PC-9 (cell line): ENCODE measurements around the gene WDFY1. TPM values are rescaled to one million over a fixed set of nuclear protein-coding genes. Genes with fewer than 3 reads are reported as not detected.

Experiments used
- BruUV-seq: library from RNA; stranded (reverse); fragments of 400-500 nt; replicated peaks from 2 replicates; lab custom pipeline; 2021; lab: Mats Ljungman, UMichigan
- CTCF ChIA-PET: fragments of 300-600 bp; sonication (Branson Sonifier 250); formaldehyde crosslinking; loops from one replicate; lab custom pipeline; 2022; ENCODE audit warnings: antibody characterized with exemption; lab: Charles Lee
- POLR2A ChIA-PET: fragments of 300-600 bp; sonication (Branson Sonifier 250); formaldehyde crosslinking; loops from one replicate; lab custom pipeline; 2022; ENCODE audit warnings: antibody characterized with exemption; ENCODE audit not compliant: unreplicated experiment; lab: Charles Lee
- DNase-seq, 2 experiments: peaks; one replicate each; pipeline versions ENCODE4 v3.0.0 to v3.0.0-alpha.2; 2015 to 2022; ENCODE audit warnings: mixed read lengths in 1 of 2
- H2AFZ ChIP-seq: fragments of 200-600 bp; sonication (generic); 2 replicates; pipeline ENCODE4 v1.8.1; 2017; ENCODE audit warnings: antibody characterized with exemption
- H3F3A ChIP-seq: fragments of 200-600 bp; sonication (generic); 2 replicates; pipeline ENCODE4 v1.8.1; 2017; ENCODE audit warnings: antibody characterized with exemption, mild to moderate bottlenecking, low read depth; ENCODE audit not compliant: insufficient read depth
- H3K27ac ChIP-seq: fragments of 200-600 bp; sonication (generic); 2 replicates; pipeline ENCODE4 v1.6.1; 2016; ENCODE audit warnings: mixed run types
- H3K27me3 ChIP-seq: fragments of 200-600 bp; sonication (generic); 2 replicates; pipeline ENCODE4 v1.6.1; 2016; ENCODE audit warnings: low read depth, mixed run types; ENCODE audit not compliant: insufficient read depth
- H3K36me3 ChIP-seq: fragments of 200-600 bp; sonication (generic); 2 replicates; pipeline ENCODE4 v1.6.1; 2016; ENCODE audit warnings: low read depth, mixed run types
- H3K4me1 ChIP-seq: fragments of 200-600 bp; sonication (generic); replicated peaks from 2 replicates; pipeline ENCODE4 v1.6.1; 2016; ENCODE audit warnings: mixed run types; ENCODE audit not compliant: insufficient read depth
- H3K4me2 ChIP-seq: fragments of 200-600 bp; sonication (generic); 2 replicates; pipeline ENCODE4 v1.6.1; 2017; ENCODE audit warnings: mixed run types
- H3K4me3 ChIP-seq: fragments of 200-600 bp; sonication (generic); 2 replicates; pipeline ENCODE4 v1.6.1; 2016; ENCODE audit warnings: mixed run types
- H3K79me2 ChIP-seq: fragments of 200-600 bp; sonication (generic); 2 replicates; pipeline ENCODE4 v1.6.1; 2017; ENCODE audit warnings: low read depth, mixed run types
- H3K9me2 ChIP-seq: fragments of 200-600 bp; sonication (generic); 2 replicates; pipeline ENCODE4 v1.8.1; 2017; ENCODE audit warnings: mild to moderate bottlenecking; ENCODE audit not compliant: insufficient read depth
- H3K9me3 ChIP-seq: fragments of 200-600 bp; sonication (generic); 2 replicates; pipeline ENCODE4 v1.8.1; 2016; ENCODE audit warnings: low read depth; ENCODE audit not compliant: insufficient read depth
- H4K20me1 ChIP-seq: fragments of 200-600 bp; sonication (generic); 2 replicates; pipeline ENCODE4 v1.8.1; 2017; ENCODE audit not compliant: insufficient read depth
- CTCF ChIP-seq: fragments of 200-600 bp; sonication (generic); conservative IDR thresholded peaks from 2 replicates; pipeline ENCODE4 v1.6.1; 2017; ENCODE audit warnings: mixed run types, antibody characterized with exemption, mild to moderate bottlenecking, moderate library complexity
- EZH2 ChIP-seq: fragments of 200-600 bp; sonication (generic); IDR thresholded peaks from 2 replicates; pipeline ENCODE4 v1.8.0; 2017; ENCODE audit warnings: antibody characterized with exemption, low read depth
- intact Hi-C: fragments of 100-400 bp; cut with micrococcal nuclease; formaldehyde crosslinking; loops from one replicate; pipeline ENCODE4 v1.10.0; 2022; ENCODE audit not compliant: unreplicated experiment
- total RNA-seq: library from RNA; stranded (reverse); gene quantifications from 2 replicates; pipeline ENCODE4 v1.2.3, GENCODE V29; 2021

WDFY1 gene
- total RNA-seq, 1 experiment from 2014 or later = 81.9 TPM

GRCh38 chr2:223971731-223972130, 26.6 kb upstream of the WDFY1 start:
- Histone ChIP-seq H3K79me2 (no peaks in the 10 kb centered on the region), H2AFZ (no peak overlapping the region), H4K20me1 (no peaks in the 10 kb centered on the region), H3K36me3 (peaks cover 9% of the 10 kb centered on the region), H3K4me3 (no peak overlapping the region), H3K9me2 (no peaks in the 10 kb centered on the region), H3F3A (peaks cover 24% of the 10 kb centered on the region), H3K27me3 (no peaks in the 10 kb centered on the region), H3K4me2 (no peak overlapping the region), H3K9me3 (no peaks in the 10 kb centered on the region), H3K27ac (no peak overlapping the region), H3K4me1 (no peaks in the 10 kb centered on the region)
- POLR2A ChIA-PET = interaction anchor here (0.6 kb wide), 1 partner anchor 98 kb away, joined by 3 read pairs; no protein-coding TSS in a partner anchor
- no TSS peak for BruUV-seq
- TF ChIP-seq EZH2 (no peak), CTCF (no peak)
- CTCF ChIA-PET = interaction anchor here (0.6 to 3.2 kb wide), 5 partner anchors 133 to 989 kb away, joined by 3 to 53 read pairs (median 4); no protein-coding TSS in a partner anchor
- intact Hi-C loops = loop anchor here (2.0 to 10.0 kb wide), 3 partner anchors 477 to 1033 kb away; no protein-coding TSS in a partner anchor
- DNase-seq = no peak

GRCh38 chr2:223970343-223971128, 25.4 kb upstream of the WDFY1 start:
- CTCF ChIA-PET = interaction anchor here (0.5 to 3.2 kb wide), 28 partner anchors 9 to 1697 kb away, joined by 3 to 53 read pairs (median 4); partner anchors contain the start of gene MRPL44
- peaks cover 20% of the 10 kb centered on the region for H3K36me3 ChIP-seq
- H3F3A ChIP-seq = peaks cover 24% of the 10 kb centered on the region
- intact Hi-C loops = loop anchor here (1.0 to 10.0 kb wide), 8 partner anchors 68 to 1690 kb away; no protein-coding TSS in a partner anchor
- POLR2A ChIA-PET = no interaction called here
- no peaks in the 10 kb centered on the region for H3K27me3 ChIP-seq
- H3K4me1 ChIP-seq = no peaks in the 10 kb centered on the region
- TF ChIP-seq EZH2 (no peak), CTCF (peak; percentile 100)
- no peak overlapping the region for H3K4me2 ChIP-seq
- H2AFZ ChIP-seq = peak overlapping the region; percentile 32; the same call in 1 of the 2 replicates
- no peaks in the 10 kb centered on the region for H3K79me2 ChIP-seq
- no peak overlapping the region for H3K4me3 ChIP-seq
- no peaks in the 10 kb centered on the region for H3K9me2 ChIP-seq
- BruUV-seq = no TSS peak
- H4K20me1 ChIP-seq = no peaks in the 10 kb centered on the region
- peak; percentile 64 to 65 for DNase-seq
- H3K9me3 ChIP-seq = no peaks in the 10 kb centered on the region
- no peak overlapping the region for H3K27ac ChIP-seq

- no peaks in the 10 kb centered on the region for H3K4me1 ChIP-seq
- H3K27ac ChIP-seq = no peak overlapping the region
- no peaks in the 10 kb centered on the region for H3K27me3 ChIP-seq
- intact Hi-C loops = loop anchor here (1.0 to 10.0 kb wide), 8 partner anchors 68 to 1690 kb away; no protein-coding TSS in a partner anchor
- CTCF ChIA-PET = interaction anchor here (0.5 to 3.2 kb wide), 27 partner anchors 9 to 1697 kb away, joined by 3 to 53 read pairs (median 5); partner anchors contain the start of gene MRPL44
- H3K79me2 ChIP-seq = no peaks in the 10 kb centered on the region
- peaks cover 1% of the 10 kb centered on the region; the same call in 1 of the 2 replicates for H4K20me1 ChIP-seq
- H3K36me3 ChIP-seq = peaks cover 26% of the 10 kb centered on the region
- no peak overlapping the region for H2AFZ ChIP-seq
- no peak overlapping the region for H3K4me2 ChIP-seq
- POLR2A ChIA-PET = no interaction called here
- H3K4me3 ChIP-seq = no peak overlapping the region
- peaks cover 31% of the 10 kb centered on the region for H3F3A ChIP-seq
- H3K9me2 ChIP-seq = no peaks in the 10 kb centered on the region
- no TSS peak for BruUV-seq
- TF ChIP-seq EZH2 = no peak
- TF ChIP-seq CTCF = no peak
- DNase-seq = no peak
- H3K9me3 ChIP-seq = no peaks in the 10 kb centered on the region
Observed at GRCh38 chr2:223969856-223970255, 24.7 kb upstream of the WDFY1 start.
